ENCODE results near the gene TCL1B.

- TF ChIP-seq POLR2A (IDR thresholded peaks at IDR 0.05) (no peak), CTCF (IDR thresholded peaks at IDR 0.05) (no peak), POLR2AphosphoS5 (IDR thresholded peaks at IDR 0.05; ENCODE audit: insufficient read depth in 1 of 2, low read depth in 1 of 2) (no peak)
These were observed 3.2 kb downstream of the TCL1B start for GRCh38 chr14:95689441-95689840.

Measured in vagina (tissue), 2 donors.